Testis (tissue), 3 donors: ENCODE results near the gene FAM174A. TPM values are rescaled to one million over a fixed set of nuclear protein-coding genes. Genes with fewer than 3 reads are reported as not detected.

Experiments
- DNase-seq: peaks from one replicate; pipeline ENCODE4 v3.0.0-alpha.2; 2019
- H3K27ac ChIP-seq, 2 donors: fragments of 200-600 bp; sonication (generic); one replicate each; pipeline ENCODE4 v1.5.1; 2019
- H3K27me3 ChIP-seq: fragments of 200-600 bp; sonication (generic); one replicate; pipeline ENCODE4 v1.5.1; 2019
- H3K36me3 ChIP-seq: fragments of 200-600 bp; sonication (generic); one replicate; pipeline ENCODE4 v1.5.1; 2017; ENCODE audit warnings: low read depth; ENCODE audit errors: missing control alignments
- H3K4me1 ChIP-seq: fragments of 200-600 bp; sonication (generic); one replicate; pipeline ENCODE4 v1.5.1; 2019
- H3K4me3 ChIP-seq, 2 donors: fragments of 200-600 bp; sonication (generic); one replicate each; pipeline ENCODE4 v1.5.1; 2017 to 2019
- H3K9me3 ChIP-seq: fragments of 200-600 bp; sonication (generic); one replicate; pipeline ENCODE4 v1.5.1; 2017
- CTCF ChIP-seq, 3 experiments: fragments of 450-650 bp in 2 of 3; fragments of 200-600 bp in 1 of 3; sonication (generic) in 1 of 3; IDR thresholded peaks; one replicate each; pipeline ENCODE4 v1.5.1; 2016 to 2019; ENCODE audit warnings: antibody characterized with exemption in 3 of 3, mild to moderate bottlenecking in 2 of 3, moderate library complexity in 1 of 3
- POLR2A ChIP-seq: fragments of 450-650 bp; IDR thresholded peaks from one replicate; pipeline ENCODE4 v1.6.1; 2017; ENCODE audit warnings: antibody characterized with exemption, mild to moderate bottlenecking, moderate library complexity
- WGBS, 2 donors: methylation state at CpG; one replicate each; pipeline ENCODE4 v1.1.5; 2018; 5-methylcytosine and 5-hydroxymethylcytosine counted together
- intact Hi-C: fragments of 100-400 bp; cut with DNase I; formaldehyde crosslinking; loops from one replicate; pipeline ENCODE4 v1.15.1; 2023; ENCODE audit warnings: low total_unique reads
- polyA plus RNA-seq: library from polyadenylated mRNA; stranded (reverse); fragments of 350-450 nt; fragmentation: Illumina TruSeq; extraction: RNeasy Lipid Tissue Mini Kit (QIAGEN cat#74804); gene quantifications from one replicate; pipeline ENCODE4 v1.2.3, GENCODE V29; 2014; ENCODE audit warnings: low read depth, low replicate concordance; ENCODE audit not compliant: insufficient read depth
- total RNA-seq, 2 donors: library from RNA; depleted of rRNA; stranded (reverse); fragments of >200 nt; gene quantifications; one replicate each; pipeline ENCODE4 v1.2.3, GENCODE V29; 2016

FAM174A gene
- total and polyA plus RNA-seq, 3 donors from 2014 or later: 62.1 to 82.0 (median 64.6) TPM

GRCh38 chr5:100550531-100551051, 15.4 kb downstream of the FAM174A start:
- no peaks in the 10 kb centered on the region for H3K27me3 ChIP-seq
- WGBS, 2 donors: 76 to 96% methylated on average over 1 of the region's 1 CpG
- intact Hi-C loops: no loop called here

GRCh38 chr5:100551183-100551582, 16.0 kb downstream of the FAM174A start:
- DNase-seq: no peak
- no peak overlapping the region for H3K4me3 ChIP-seq
- no peaks in the 10 kb centered on the region for H3K36me3 ChIP-seq
- H3K27ac ChIP-seq: no peak overlapping the region
- intact Hi-C loops: no loop called here
- no peaks in the 10 kb centered on the region for H3K9me3 ChIP-seq
- TF ChIP-seq CTCF (IDR thresholded peaks at IDR 0.05) (no peak), POLR2A (no peak)
- H3K27me3 ChIP-seq: no peaks in the 10 kb centered on the region
- H3K4me1 ChIP-seq: no peaks in the 10 kb centered on the region
- WGBS, 2 donors: 92 to 97% methylated on average over 3 of the region's 3 CpGs

More at GRCh38 chr5:100550531-100551051, 15.4 kb downstream of the FAM174A start:
- TF ChIP-seq CTCF (IDR thresholded peaks at IDR 0.05) (no peak), POLR2A (no peak)
- no peak overlapping the region for H3K27ac ChIP-seq
- H3K36me3 ChIP-seq: no peaks in the 10 kb centered on the region
- no peaks in the 10 kb centered on the region for H3K9me3 ChIP-seq
- H3K4me3 ChIP-seq: no peak overlapping the region
- DNase-seq: no peak
- H3K4me1 ChIP-seq: no peaks in the 10 kb centered on the region

- Histone ChIP-seq H3K36me3 (no peaks in the 10 kb centered on the region), H3K4me3 (no peak overlapping the region), H3K4me1 (no peaks in the 10 kb centered on the region), H3K9me3 (no peaks in the 10 kb centered on the region), H3K27me3 (no peaks in the 10 kb centered on the region), H3K27ac (no peak overlapping the region)
- intact Hi-C loops: no loop called here
- DNase-seq: no peak
- TF ChIP-seq POLR2A (no peak), CTCF (IDR thresholded peaks at IDR 0.05) (no peak)
These were observed 18.0 kb downstream of the FAM174A start for GRCh38 chr5:100553209-100553608.

GRCh38 chr5:100560860-100561259, 25.7 kb downstream of the FAM174A start:
- intact Hi-C loops: no loop called here
- H3K9me3 ChIP-seq: no peaks in the 10 kb centered on the region
- no peaks in the 10 kb centered on the region for H3K36me3 ChIP-seq
- no peak for DNase-seq
- H3K27ac ChIP-seq: no peak overlapping the region
- TF ChIP-seq CTCF (IDR thresholded peaks at IDR 0.05) (no peak), POLR2A (no peak)
- 94 to 100% methylated on average over 1 of the region's 1 CpG for WGBS, 2 donors
- H3K4me1 ChIP-seq: no peaks in the 10 kb centered on the region
- H3K4me3 ChIP-seq: no peak overlapping the region
- no peaks in the 10 kb centered on the region for H3K27me3 ChIP-seq

- no peaks in the 10 kb centered on the region for H3K27me3 ChIP-seq
- H3K9me3 ChIP-seq: no peaks in the 10 kb centered on the region
- intact Hi-C loops: no loop called here
- H3K27ac ChIP-seq: no peak overlapping the region
- H3K4me1 ChIP-seq: no peaks in the 10 kb centered on the region
- TF ChIP-seq POLR2A (no peak), CTCF (IDR thresholded peaks at IDR 0.05) (no peak)
- no peaks in the 10 kb centered on the region for H3K36me3 ChIP-seq
- no peak for DNase-seq
- no peak overlapping the region for H3K4me3 ChIP-seq
These were observed 27.6 kb downstream of the FAM174A start for GRCh38 chr5:100562821-100563220.
